GM12875 (cell line): ENCODE measurements around the gene GALNT18.

ENCODE experiments used
- H3K4me3 ChIP-seq: one replicate; pipeline ENCODE4 v1.5.1; 2011; ENCODE audit warnings: low read depth, low read length, control low read depth
- CTCF ChIP-seq: IDR thresholded peaks from 2 replicates; pipeline ENCODE4 v1.5.1; 2011; ENCODE audit warnings: low read depth, mild to moderate bottlenecking, control low read depth, inconsistent platforms, low read length, moderate library complexity, borderline replicate concordance; ENCODE audit not compliant: insufficient read depth

The GALNT18 gene

GRCh38 chr11:11605181-11605580 is 16.6 kb downstream of the GALNT18 start:
- TF ChIP-seq CTCF: no peak

DNA sequence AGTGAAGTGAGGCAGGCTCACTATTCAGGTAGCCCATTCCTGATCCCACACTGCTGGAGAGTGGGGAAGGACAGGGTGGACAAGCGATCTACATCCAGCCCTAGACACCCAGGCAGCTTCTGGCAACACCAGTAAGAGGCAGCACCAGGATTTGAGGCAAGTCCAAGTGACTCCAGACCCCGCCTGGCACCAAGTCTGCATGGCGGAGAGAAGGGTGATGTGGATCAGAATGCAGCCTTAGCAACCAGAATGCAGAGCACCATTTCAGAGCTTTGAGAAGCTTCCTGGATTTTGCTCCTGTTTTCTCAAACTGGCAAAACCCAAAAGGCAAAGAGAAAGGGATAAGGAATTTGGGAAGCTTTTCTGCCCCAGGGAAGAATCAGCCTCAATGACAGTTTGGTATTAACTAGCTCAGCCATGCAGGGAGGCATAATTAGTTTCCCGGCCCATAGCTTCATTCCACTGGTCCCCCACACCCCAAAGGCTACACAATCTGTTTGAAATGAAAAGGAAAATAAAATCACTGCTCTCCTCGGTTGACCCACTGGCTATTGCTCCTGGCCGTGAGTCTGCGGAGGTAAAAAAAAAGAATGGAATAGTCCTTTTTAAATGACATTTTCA is 17.3 kb downstream of the GALNT18 start:
- H3K4me3 ChIP-seq: no peak overlapping the region
- TF ChIP-seq CTCF: no peak

More at GRCh38 chr11:11605181-11605580, 16.6 kb downstream of the GALNT18 start:
- H3K4me3 ChIP-seq: no peak overlapping the region

- TF ChIP-seq CTCF: no peak
- no peak overlapping the region for H3K4me3 ChIP-seq
Measured at GRCh38 chr11:11602011-11602410, 19.8 kb downstream of the GALNT18 start.

GRCh38 chr11:11600288-11600687 is 21.5 kb downstream of the GALNT18 start:
- TF ChIP-seq CTCF: no peak
- H3K4me3 ChIP-seq: no peak overlapping the region

DNA sequence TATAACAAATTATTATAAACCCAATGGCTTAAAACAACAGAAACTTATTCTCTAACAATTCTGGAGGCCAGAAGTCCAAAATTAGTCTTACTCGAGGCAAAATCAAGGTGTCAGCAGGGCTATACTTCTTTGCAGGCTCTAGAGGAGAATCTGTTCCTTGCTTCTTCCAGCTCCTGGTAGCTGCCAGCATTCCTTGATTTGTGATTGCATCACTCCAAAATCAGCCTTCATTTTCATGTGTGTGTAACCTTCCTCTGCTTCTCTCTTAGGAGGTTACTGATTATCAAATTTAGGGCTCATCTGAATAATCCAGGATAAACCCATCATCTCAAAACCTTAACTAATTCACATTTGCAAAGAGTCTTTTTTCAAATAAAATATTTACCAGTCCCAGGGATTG is 23.6 kb downstream of the GALNT18 start:
- H3K4me3 ChIP-seq: no peak overlapping the region
- no peak for TF ChIP-seq CTCF

GRCh38 chr11:11594162-11594561 is 27.6 kb downstream of the GALNT18 start:
- no peak overlapping the region for H3K4me3 ChIP-seq
- TF ChIP-seq CTCF: no peak

DNA sequence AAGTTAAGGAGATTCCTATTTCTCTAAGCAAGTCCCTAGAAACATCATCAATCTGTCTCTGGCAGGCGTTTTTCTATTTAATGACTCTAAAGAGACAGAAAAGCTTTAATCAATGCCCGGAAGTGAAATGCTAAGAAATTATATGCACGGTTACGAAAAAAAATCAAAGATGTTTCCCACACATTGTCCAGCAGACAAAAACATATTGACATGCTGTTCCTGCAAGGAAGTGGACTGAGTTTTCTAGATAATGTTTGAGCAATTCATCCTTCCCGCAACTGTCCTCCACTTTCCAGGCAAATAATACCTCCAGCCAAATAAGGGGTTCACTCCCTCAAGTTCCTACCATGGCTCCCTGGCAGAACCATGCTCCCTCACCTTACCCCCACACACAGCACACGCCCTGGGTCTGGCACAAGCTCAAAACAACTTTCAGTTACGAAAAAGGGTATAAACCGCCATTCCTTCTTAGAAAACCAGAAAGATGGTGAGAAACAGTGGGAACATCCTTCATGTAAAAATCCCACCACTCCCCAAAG is 29.6 kb downstream of the GALNT18 start:
- H3K4me3 ChIP-seq: no peak overlapping the region
- TF ChIP-seq CTCF: no peak
